HG03460 (cell line): ENCODE data around the gene SHROOM3.
A peak's percentile ranks its signal among the peaks of the same experiment; 100 is the strongest.

Experiments used
- ATAC-seq: cut with Tn5 transposase; IDR thresholded peaks from one replicate; pipeline ENCODE4 v1.9.1; 2021; ENCODE audit not compliant: unreplicated experiment

The SHROOM3 gene

GRCh38 chr4:76562836-76563453, 127.9 kb downstream of the SHROOM3 start:
- no peak for ATAC-seq

DNA sequence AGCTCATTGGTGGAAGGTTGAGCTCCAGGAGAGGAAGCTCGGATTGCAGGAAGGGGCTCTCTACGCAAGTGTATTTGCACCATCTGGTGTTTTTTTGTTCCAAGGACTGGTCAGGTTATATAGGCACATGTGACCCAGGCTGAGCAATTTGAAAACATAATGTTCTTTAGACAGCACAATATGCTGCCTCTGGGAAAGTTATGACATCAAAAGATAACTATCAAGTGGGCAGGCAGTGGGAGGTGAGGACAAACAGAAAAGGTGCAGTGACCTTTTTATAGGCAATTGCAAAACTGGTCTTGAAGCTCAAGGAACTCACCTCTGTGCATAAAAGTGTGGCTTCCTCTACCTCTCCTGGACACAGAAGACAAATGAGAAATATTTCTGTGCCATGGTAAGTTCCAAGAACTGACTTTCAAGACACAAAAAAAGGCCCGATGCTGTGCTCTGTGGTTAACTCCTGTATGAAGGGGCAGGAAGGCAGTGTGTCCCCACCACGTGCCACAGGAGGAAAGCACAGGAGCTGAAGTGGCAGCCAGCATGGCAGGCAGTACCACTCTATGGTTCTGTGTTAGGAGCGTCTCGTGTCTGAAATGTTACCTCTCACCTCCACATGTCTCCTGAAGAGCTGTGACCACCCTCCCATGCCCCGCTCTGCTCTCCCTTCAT, 128.6 kb downstream of the SHROOM3 start:
- ATAC-seq, result no peak

DNA sequence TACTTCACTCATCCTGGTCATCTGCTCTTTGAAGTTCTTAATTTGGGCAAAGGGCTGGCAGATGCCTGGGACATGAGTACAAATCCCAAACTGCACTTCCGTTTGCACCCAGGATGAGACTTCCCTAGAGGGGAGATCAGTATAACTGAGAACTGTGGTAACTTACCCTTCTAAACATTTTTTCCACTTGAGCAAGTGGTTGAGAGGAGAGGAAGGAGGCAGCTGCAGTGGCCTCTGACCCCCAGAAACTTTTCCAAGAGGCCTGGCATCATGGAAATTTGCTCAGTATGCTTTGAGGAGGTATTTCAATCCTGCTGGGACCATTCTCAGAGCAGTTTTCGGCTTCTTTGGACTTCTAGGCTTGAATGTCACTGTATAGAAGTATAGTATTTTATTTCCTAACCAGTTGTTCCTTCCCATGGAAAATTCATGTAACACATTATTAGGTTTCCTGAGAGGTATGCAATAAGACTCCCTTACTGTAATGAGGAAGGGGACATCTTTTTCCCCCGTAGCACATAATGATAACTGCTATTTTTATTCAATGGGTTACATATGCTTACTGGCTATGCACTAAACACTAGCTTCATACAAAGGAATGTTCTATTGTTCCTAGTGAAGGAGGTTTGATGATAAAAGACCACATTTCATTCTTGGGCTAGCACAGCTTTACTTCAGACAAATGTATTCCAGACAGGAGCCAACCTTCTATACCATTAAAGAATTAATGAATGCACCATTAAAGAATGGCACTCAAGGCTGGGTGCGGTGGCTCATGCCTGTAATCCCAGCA, 129.3 kb downstream of the SHROOM3 start:
- ATAC-seq, result no peak

DNA sequence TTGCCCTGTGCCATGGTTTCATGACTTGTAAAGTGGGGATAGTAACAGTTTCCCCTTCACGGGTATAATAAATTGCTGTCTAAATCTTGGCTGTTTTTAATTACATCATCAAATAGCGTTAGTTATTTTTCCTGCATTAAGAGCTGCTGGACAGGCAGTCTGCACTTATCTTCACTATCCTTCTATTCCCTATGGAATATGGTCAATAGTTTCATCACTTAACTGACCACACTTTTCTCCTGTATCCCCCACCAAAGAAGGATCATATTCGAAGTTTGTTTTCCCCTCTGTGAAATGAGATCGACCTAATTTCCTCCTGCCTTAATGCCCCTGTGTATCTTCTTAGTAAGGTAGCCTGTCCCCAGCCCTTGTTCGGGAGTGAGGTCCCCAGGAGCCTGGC, 133.2 kb downstream of the SHROOM3 start:
- no peak for ATAC-seq

- ATAC-seq, result no peak
These were observed 134.2 kb downstream of the SHROOM3 start for GRCh38 chr4:76569225-76569624.

- ATAC-seq, result no peak
These were observed 134.7 kb downstream of the SHROOM3 start for GRCh38 chr4:76569706-76570105.

- no peak for ATAC-seq
These were observed 135.3 kb downstream of the SHROOM3 start for GRCh38 chr4:76570141-76570973.

- no peak for ATAC-seq
These were observed 136.2 kb downstream of the SHROOM3 start for GRCh38 chr4:76571274-76571673.

DNA sequence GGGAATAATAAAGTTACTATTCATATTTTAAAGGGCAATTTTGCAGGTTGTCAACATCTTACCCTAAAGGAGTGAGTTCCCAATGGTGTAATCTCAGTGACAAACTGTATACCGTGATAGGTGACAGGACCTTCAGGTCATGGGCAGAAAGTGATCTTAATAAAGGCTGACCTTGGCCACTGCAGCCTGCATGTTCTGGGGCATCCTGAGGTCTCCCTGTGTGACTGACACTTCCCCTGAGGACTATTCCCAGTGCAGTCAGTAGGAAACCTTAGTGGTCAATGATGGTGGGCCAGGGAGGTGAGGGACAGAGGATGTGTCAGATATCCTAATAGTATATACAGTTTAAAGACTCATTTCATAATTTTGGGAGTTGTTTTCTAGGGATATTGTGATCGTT, 137.2 kb downstream of the SHROOM3 start:
- no peak for ATAC-seq

GRCh38 chr4:76576824-76577223, 141.8 kb downstream of the SHROOM3 start:
- ATAC-seq, result no peak

GRCh38 chr4:76578002-76578560, 143.1 kb downstream of the SHROOM3 start:
- ATAC-seq, result no peak

- no peak for ATAC-seq
These were observed 144.8 kb downstream of the SHROOM3 start for GRCh38 chr4:76579596-76580375.

GRCh38 chr4:76581077-76581962, 146.3 kb downstream of the SHROOM3 start:
- ATAC-seq, result no peak

GRCh38 chr4:76582074-76582816, 147.2 kb downstream of the SHROOM3 start:
- no peak for ATAC-seq

GRCh38 chr4:76582817-76583087, 147.7 kb downstream of the SHROOM3 start:
- ATAC-seq, result no peak

- ATAC-seq, result no peak
These were observed 149.5 kb downstream of the SHROOM3 start for GRCh38 chr4:76584241-76585152.

DNA sequence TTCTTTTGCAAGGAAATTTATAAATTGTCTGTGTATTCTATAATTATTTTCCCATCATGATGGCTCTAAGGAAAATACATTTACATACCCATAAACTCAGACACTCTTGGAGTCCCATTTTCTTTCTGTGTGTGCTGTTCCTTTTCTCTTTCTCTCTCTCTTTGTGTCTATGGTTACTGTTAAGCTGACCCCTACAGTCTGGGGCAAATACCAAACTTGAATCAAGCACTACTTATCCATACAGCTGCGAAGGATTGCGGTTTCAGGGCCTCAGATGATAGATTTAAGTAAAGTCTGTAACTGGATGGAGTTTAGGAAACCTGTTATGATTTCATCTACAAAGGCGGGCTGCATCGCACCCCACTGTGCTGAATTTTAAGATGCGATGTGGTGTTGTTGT, 150.2 kb downstream of the SHROOM3 start:
- no peak for ATAC-seq

DNA sequence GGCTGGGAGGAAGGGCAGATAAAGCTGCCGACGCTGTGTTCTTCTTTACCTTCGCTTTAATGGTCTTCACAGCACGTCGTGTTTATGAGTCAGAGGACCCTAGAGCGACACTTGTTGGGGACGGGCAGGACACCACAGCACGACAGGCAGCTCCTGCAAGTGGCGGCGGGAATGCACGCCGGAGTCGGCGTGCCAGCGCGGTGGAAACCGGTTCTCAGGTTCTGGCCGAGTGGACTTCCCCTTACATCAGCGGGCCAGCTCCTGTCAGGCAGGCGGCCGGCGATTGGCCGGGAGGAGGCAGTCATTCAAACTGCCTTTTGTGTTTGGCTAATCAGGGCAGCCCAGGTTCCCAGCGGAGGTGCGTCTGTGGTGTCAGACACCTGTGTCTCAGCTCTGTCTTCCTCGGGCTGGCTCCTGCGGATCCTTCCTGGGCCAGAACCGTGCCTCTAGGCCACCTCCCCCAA, 150.9 kb downstream of the SHROOM3 start:
- ATAC-seq, result peak; percentile 71
